ENCODE data around the gene DZIP1. TPM values are rescaled to one million over a fixed set of nuclear protein-coding genes. Genes with fewer than 3 reads are reported as not detected.
"Not testable (repeated sequence)": the region's sequence is repeated elsewhere in the genome, so short reads cannot be mapped to it uniquely, and the experiment has no call there.

The DZIP1 gene
- 25.5 and 27.2 TPM in 2 replicates for polyA plus RNA-seq (2014; cell fraction: cytosol; rRNA removed)
- 47.6 and 48.7 TPM in 2 replicates for polyA plus RNA-seq (2014; cell fraction: nucleus; rRNA removed)

GRCh38 chr13:95644601-95645052 lies at the start of gene DZIP1:
Gene DZIP1 (minus strand): TSS chr13:95644706. CDS start chr13:95642029, 2,677 bp downstream.
- peak; percentile 93 for DNase-seq (ENCODE audit: low spot score)

GRCh38 chr13:95690986-95691385 lies 46.5 kb upstream of the DZIP1 start:
- not testable (repeated sequence) for DNase-seq (ENCODE audit: low spot score)

DNA sequence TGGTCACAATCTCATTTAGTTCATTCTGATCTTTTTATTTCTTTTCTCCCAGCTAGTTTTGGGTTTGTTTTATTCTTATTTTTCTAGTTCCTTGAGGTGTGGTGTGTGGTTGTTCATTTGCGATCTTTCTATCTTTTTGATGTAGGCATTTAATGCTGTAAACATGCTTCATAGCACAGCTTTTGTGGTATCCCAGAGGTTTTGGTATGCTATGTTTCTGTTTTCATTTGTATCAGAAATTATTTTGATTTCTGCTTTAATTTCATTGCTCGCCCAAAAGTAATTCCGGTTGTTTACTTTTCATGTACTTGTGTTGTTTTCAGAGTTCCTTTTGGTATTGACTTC lies 45.0 kb upstream of the DZIP1 start:
- no peak for DNase-seq (ENCODE audit: low spot score)

DNA sequence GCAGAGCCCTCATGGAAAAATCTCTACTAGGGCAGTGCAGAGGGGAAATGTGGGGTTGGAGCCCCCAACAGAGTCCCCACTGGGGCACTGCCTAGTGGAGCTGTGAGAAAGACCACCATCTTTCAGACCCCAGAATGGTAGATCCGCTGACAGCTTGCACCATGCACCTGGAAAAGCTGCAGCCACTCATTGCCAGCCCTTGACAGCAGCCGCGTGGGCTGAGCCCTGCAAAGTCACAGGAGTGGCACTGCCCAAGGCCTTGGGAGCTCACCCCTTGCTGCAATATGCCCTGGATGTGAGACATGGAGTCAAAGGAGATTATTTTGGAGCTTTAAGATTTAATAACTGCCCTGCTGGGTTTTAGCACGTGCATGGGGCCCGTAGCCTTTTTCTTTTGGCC lies 40.5 kb upstream of the DZIP1 start:
- DNase-seq (ENCODE audit: low spot score), result not testable (repeated sequence)

GRCh38 chr13:95684418-95684817 lies 39.9 kb upstream of the DZIP1 start:
- no peak for DNase-seq (ENCODE audit: low spot score)

DNA sequence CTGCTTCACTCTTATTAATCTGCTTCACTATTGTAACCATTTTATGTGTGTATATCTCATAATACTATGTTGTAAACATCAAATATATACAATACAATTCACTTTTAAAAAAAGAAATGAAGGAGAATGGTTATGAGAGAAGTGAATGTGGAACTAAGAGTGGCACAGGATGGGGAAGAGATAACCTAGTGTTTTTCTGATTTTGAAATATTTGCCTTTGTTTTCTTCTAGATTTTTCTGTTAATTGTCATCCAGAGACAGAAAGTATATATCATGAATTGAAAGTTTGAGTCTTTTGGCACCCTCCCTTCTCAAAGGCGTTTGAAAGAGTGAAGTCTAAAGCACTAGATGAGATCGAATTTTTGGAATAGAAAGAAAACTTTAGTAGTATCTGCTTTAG lies 35.2 kb upstream of the DZIP1 start:
- no peak for DNase-seq (ENCODE audit: low spot score)

- no peak for DNase-seq (ENCODE audit: low spot score)
Observed at GRCh38 chr13:95678967-95679366, 34.5 kb upstream of the DZIP1 start.

- no peak for DNase-seq (ENCODE audit: low spot score)
Observed at GRCh38 chr13:95677564-95678266, 33.2 kb upstream of the DZIP1 start.

DNA sequence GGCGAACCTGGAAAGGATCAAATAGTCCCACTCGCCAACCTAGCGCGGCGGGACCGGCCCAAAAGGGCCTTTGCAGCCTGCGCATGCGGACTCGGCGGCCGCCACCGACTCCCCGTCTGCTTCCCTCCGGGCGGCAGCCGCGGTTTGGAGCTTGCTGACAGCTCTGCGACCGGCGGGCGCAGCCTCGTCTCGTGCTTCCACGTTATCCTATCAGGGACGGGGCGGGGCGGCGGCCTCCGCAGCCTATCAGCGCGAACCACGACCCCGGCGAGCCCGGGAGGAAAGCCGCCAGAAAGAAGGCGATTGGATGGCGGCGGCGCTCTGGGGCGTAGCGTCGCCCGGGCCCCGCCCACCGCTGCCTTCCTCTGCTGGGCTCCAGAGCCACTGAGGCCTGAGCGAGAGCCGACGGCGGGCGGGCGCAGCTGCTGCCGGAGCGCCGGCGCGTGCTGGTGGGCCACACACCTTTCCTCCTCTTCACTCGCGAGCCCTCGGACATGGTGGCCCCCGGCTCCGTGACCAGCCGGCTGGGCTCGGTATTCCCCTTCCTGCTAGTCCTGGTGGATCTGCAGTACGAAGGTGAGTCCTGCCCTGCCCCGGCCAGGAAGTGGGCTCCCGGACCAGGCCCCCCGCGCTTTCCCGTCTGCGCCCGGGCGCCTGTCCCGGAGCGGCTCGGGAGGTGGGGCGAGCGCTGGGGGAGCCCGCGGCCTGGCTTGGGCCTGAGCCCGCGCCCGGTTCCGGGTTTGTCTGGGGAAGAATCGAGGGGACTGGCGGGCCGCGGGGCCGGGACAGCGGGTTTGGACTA lies 32.5 kb upstream of the DZIP1 start, which contains the start of gene DNAJC3:
DNAJC3 (plus strand) TSS at position 378 of the 802 bp plus-strand sequence; CDS start at position 495, 117 bp downstream.
- peak; percentile 97 for DNase-seq (ENCODE audit: low spot score)

DNA sequence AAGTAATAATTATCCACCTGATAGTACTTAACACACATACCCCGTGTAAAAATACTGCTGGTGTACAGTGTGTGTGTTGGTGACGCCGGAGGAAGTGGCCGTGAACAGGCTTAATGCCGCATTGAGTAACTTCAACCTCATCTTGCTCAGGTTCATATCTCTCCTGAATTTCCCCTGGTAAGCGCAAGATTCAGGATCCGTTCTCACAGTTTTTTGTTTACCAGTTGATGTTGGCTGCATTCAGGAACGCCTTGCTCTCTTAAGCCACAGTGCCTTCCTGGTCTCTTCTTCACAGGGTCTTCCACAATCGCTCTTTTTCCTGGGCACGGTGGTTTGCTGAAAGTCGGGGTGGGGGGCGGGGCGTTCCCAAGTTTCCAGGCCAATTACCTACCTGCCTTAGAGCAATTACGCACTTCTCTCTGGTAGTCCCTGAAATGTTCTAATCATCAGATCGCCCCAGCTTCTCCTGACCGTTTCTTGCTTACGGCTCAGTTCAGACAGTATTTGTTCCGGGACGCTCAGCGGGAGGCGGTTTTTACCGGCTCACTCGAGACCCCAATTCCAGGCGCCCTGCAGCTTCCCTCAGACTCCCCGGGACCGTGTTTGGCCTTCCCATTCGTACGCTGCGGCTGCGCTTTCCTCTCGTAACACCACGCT lies 31.7 kb upstream of the DZIP1 start:
- no peak for DNase-seq (ENCODE audit: low spot score)

DNA sequence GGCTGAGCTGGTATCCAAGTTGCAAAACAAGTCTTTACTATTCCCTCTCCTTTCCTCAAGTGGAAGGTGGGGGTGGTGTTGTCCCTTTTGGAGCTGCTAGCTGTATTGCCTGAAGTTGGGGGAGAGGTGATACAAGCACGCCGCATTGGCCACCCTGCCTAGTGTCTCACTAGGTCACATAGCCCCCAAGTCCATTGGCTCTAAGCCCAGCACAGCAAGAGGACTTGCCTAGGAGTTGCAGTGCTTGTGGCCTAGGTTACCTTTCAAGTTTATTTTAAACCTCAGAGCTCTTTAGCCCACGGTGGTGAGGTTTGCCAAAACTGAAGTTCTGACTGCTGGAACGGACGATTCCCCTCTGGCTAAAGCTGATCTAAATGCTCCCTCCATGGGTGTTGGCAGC lies 27.1 kb upstream of the DZIP1 start:
- DNase-seq (ENCODE audit: low spot score), result no peak

GRCh38 chr13:95667235-95667634 lies 22.7 kb upstream of the DZIP1 start:
- DNase-seq (ENCODE audit: low spot score), result not testable (repeated sequence)

DNA sequence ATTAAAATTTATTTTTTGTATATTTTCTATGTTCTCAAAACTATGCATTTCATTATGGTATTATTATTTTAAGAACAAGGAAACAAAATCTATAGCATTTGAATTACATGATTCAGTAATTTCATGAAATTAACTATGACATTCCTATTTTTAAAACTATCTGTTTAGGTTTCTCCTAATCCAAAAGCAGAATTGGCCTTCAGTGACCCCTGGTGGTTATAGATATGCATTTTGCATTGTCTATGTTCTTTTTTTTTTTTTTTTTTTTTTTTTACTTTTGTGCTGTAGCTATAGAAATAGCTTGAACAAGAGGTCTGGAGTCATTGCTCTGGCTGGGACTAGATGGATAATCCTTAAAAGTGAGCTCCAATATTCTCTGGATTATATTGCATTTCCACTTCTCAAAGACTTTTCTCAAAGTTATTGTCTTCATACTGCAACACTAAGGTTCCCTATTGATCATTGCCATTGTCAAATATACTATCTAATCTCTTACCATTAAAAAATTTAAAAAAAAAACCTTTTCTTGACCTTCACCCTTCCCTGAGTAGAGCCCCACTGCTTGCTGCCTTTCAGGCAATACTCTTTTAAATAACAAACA lies 16.6 kb upstream of the DZIP1 start:
- peak; percentile 61 for DNase-seq (ENCODE audit: low spot score)

DNA sequence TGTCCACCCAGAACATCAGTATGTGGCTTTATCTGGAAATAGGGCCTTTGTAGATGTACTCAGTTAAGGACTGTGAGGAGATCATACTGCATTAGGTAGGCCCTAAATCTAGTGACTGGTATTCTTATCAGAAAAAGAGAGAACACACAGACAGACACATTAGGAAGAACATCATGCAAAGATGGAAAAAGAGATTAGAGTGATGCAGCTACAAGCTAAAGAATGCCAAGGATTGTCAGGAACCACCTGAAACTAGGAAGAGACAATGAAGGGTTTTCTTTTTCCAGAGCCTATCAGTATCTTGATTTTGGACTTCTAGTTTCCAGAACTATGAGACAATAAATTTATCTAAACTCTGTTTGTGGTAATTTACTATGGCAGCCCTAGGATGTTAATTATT lies 15.0 kb upstream of the DZIP1 start:
- DNase-seq (ENCODE audit: low spot score), result peak; percentile 65

GRCh38 chr13:95656386-95657015 lies 12.0 kb upstream of the DZIP1 start:
- DNase-seq (ENCODE audit: low spot score), result no peak

DNA sequence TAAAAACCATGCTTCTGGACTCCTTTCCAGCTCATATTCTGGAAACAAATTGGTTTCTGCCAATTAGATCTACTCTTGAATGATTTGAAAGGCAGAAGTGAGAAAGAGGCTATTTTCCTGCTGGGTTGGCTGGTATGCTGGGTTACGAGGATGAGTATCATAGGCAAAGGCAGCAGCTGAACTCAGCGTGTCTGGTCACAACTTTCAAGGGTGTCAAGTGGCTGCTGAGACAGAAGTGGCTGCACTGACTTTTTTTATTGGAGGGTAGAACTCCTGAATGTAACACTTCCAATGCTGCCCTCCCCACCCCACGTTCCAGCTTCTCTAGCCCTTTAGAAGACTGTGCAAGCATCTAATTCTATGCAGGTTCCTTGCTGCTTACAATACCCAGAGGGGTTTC lies 8.3 kb upstream of the DZIP1 start:
- DNase-seq (ENCODE audit: low spot score), result no peak

- DNase-seq (ENCODE audit: low spot score), result no peak
Observed at GRCh38 chr13:95652244-95652764, 7.8 kb upstream of the DZIP1 start.

GRCh38 chr13:95650696-95651095 lies 6.2 kb upstream of the DZIP1 start:
- DNase-seq (ENCODE audit: low spot score), result no peak

GRCh38 chr13:95647321-95647720 lies 2.8 kb upstream of the DZIP1 start:
- DNase-seq (ENCODE audit: low spot score), result no peak

GRCh38 chr13:95643936-95644598 lies 439 bp downstream of the DZIP1 start:
- DNase-seq (ENCODE audit: low spot score), result peak; percentile 52

Measured in SK-N-DZ (cell line).